SIG-M5 treated with dmso at 0.1 percent for 504 hours (cell line): ENCODE data around the gene ATG2A.

Experiments
- DNase-seq: peaks from one replicate; lab custom pipeline; 2025; ENCODE audit not compliant: unreplicated experiment; lab: John Stamatoyannopoulos, UW

Gene ATG2A

DNA sequence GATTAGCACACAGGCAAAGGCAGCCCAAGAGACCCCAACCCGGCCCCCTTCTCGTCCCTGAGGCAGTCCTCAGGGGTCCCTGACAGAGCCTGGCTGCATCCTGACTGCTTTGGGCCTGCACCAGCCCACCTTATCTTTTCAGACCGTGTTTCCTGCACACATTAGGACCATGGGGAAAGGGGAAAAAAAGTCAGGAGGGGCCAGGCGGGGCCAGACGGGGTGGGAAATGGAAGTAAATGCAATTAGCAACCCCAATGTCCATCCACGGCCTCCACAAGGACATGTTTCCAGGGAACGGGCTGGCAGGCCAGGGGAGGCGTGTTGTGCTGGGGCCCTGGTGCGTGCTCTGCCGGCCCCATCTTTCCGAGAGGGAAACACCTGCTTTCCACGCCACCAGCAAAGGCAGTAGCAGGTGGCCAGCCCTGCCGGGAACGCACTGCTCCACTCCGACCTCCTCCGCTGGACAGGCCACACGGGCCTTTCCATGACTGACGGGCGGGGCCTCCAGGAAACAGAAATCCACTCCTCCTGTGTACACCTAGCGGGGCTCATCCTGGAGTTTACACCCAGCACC is 46.0 kb downstream of the ATG2A start:
- no peak for DNase-seq

DNA sequence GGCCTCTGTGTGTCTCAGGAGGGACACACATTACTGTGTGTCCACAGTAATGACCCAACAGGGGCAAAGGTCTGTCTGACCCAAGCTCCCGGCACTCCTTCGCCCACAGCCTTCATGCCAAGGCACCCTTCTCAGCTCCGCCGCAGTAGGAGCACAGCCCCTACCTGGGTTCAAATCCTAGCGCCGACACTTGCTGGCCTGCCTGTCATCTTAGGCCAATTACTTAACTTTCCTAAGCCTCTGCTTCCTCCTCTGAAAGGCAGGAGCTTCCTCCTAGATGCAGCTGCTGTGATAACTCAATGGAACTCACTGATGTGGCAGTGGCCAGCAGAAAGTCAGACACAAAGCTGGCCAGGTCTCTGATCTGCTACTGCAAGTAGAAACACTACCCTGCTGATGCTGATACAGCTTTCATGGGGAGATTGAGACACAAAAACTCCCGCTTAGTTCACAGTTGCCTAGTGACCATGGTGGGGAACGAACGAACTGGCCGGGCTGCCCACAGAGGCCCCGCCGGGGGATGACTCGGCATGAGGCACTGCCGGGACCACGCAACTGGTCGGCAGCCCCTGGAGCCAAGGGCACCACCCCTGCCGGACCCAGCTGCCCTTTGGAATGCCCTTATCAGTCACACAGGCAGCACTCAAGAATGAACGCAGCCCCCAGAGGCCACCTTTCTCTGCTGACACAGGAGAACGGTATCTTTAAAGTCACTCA is 46.7 kb downstream of the ATG2A start:
- DNase-seq: no peak

DNA sequence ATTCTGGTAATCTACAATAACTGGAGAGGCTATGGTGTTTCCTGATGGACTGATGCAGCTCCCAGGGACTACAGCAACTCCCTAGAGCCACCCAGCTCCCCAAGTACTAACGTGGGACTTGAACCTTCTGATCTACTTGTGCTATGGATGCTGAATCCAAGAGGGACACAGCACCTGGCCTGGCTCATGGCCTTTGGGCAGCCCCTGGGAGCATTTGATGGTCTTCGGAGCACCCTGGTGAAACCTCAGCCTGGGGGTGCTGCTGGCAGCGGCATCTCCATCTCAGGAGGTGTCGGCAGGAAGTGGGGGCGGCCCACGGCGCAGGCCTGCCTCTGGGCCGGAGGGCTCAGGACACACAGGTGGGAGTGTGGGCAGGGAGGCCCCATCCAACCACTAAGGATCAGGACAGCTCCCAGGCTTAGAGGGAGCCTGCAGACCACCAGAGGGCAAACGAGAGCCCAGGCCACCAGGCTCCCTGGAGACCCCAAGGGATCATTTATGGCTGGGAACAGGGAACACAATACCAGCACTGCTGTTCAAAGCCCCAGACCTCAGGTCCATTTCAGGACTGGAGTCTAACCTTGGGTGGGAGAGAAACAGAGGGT is 47.3 kb downstream of the ATG2A start:
- no peak for DNase-seq

DNA sequence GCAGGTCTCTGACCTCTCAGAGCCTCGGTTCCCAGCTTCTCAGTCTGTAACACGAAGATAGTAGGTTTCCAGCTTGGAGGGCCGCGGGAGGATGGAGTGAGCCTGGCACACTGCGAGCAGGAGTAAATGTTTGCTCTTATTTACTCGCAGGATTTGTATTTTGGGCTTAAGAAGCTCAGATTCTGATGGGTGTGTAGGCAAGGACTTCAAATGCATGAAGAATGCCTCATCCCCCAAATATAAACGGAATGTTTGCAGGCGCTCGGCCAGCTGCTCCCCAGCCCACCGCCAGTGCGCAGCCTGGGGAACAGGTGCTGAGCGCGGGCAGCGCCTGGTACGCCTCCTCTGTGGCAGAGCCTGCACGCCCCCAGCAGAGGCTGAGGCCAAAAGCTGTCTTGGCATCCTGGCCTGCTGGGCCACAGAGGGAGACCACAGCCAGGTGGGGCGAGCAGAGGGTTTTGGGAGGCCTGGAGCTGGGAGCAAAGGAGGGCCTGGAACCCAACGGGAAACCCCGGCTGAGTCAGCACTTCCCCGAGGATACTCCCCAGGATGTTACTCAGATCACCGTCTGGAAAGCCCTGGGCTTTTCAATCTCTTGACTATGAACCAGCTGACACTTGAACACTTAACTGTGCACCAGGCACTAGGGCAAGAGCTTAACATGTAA is 48.0 kb downstream of the ATG2A start:
- no peak for DNase-seq

DNA sequence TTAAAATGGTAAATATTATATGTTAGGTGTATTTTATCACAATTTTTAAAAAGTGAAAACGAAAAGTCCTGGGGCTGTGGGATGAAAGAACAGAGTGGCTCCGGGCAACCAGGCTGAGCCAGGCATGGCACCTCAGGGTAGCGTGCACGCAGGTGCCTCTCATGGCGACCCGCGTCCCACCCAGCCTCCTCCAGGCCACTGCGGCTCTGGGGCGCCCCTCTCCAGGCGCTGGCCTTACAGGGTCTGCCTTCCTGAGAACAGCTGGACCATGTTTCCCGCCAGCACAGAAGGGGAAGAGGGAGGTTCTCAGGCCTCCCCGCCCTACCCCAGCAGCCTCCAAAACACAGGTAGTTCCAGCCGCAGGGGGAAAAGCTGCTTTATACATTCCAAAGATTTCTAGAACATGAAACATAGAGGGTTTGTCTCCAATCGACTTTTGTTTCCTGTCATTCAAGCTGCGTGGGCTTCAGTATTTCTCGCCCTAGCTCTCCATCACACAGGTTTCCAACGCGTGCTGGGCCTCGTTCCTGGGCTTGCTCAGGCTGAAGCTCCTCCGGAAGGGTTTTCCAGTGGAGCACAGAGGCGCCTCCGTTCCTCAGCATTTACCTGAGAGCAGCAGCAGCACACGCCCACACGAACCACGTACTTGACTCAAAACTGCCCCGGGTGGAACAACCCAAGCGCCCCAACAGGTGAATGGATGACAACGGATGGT is 49.1 kb downstream of the ATG2A start:
- no peak for DNase-seq

DNA sequence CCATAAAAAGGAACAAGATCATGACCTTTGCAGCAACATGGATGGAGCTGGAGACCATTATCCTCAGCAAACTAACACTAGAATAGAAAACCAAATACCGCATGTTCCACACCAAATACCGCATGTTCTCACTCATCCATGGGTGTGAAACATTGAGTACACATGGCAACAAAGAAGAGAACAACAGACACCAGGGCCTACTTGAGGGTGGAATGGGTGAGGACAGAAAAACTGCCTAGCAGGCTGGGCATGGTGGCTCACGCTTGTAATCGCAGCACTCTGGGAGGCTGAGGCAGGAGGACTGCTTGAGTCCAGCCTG is 50.9 kb downstream of the ATG2A start:
- DNase-seq: no peak

DNA sequence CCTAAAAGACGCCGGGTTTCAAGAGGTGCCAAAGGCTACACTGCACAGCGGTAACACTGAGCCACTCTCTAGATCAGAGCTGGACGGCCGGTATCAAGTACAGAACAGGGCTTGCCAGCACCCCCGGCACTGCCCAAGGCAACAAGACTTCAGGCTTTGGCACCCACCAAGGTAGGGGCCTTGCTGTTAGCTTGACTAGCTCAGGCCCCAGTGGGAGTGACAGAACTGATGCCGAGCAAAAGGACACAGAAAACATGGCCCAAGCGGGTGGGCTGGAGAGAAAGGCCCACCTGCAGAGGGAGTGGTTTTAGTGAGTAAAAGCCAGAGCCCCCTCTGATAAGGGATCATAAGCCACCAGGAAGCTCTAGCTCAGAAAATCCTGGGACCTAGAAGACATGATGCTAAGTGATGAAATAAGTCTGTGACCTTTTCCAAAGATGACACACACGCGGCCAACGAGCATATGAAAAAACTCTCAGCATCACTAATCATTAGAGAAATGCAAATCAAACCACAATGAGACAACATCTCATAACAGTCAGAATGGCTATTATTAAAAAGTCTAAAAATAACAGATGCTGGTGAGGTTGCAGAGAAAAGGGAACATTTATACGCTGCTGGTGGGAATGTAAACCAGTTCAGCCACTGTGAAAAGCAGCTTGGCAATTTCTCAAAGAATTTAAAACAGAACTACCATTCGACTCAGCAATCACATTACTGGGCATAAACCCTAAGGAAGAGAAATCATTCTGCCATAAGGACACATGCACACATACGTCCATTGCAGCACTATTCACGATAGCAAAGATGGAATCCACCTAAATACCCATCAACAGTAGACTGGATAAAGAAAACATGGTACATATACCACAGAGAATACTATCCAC is 51.5 kb downstream of the ATG2A start:
- peak; percentile 28 for DNase-seq

DNA sequence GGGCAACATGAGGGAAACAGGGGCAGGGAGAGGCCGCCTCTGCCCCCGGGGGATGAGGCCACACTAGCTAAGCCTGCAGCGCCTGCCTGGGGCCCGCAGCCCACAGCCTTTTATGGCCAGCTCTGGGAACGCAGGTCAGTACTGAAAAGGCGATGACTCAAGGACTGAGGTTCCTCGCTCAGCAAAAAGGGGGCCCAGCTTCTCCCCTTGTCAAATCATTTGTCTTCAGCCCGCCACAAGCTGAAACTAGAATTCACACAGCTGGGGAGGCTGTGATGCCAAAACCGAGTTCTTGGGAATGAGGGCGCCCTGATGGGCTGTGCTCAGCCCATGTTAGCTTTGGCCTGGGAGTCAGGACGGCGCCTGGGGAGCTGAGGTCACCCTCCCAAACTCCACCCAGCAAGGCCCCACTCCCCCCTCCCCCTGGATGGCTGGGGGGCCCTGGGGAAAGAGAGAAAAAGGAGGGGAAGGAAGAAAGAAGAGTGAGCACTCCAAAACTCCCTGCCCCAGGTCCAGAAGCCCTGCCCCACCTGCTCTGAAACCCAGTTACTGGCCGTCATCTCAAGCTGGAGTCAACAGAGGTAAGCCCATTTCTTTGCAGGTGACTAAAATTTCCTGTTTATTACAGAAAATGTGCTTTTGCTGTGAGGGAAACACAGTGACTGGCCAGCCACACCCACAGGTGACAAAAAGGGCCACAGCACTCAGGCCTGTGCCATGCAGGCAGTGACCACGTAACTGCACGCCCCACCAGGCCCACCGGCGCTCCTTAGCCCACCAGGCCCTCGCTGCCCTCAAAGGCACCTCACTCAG is 52.3 kb downstream of the ATG2A start:
- peak; percentile 43 for DNase-seq

DNA sequence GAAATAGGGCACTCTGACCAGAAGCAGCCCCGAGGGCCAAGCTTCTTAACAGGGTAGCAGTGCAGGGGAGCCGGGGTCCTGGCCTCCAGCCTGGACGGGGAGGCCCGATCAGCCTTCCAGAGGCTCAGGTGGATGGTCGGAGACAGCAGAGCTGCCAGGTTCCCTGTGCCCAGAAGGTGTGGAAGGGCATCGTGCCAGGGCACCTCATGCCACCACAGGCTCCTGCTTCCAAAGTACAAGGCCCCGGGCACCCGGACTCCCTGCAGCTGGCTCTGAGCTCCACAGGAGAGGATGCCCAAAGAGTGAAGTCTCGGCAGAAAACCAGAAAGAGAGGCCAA is 52.9 kb downstream of the ATG2A start:
- DNase-seq: no peak

DNA sequence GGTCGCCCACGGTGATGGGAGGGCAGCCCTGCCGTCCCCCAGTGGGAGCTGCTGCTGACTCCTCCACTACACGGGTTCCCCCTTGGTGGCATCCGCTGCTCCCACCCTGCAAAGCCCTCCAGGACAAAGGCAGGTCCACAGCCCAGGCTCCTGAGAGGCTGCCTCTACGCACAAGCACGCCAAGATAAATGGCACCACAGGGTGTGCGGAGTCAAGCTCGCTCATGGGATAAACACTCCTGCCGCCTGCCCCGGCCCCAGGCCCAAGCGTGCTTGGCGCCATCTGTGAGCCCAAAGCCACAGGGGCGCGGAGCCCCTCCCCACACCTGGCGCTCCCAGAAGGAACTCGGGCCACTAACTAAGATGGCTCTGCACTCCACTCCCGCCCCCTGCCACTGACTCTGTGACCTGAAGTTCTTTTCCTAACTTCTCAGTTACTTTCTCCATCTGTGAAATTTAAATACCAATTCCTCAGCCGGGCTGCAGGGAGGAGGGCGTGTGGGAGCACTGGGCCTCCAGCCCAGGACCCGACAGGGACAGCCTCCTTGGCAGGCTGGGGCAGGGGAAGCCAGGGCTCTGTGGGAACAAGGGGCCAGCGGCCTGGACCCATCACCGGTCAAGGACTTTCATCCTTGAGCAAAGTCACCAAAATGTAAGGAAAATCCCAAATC is 53.5 kb downstream of the ATG2A start:
- no peak for DNase-seq

DNA sequence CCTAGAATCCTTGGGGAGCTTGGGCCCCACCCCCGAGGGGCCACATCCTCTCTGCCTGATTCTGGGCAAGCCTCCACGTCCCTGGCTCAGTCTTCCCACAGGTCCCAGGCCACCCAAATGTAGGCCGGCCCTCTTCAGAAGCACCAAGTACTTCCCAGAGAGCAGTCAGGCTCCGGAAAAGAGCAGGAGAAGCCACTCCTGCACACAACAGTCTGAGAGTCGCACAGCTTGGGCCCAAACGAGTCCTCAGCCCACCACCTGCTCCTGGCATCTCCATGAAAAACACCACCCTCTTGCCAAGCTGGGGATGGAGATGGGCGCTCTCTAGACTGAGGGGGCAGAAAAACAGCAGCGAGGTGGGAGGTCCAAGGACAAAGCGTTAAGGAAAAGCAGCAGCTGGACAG is 54.0 kb downstream of the ATG2A start:
- no peak for DNase-seq

DNA sequence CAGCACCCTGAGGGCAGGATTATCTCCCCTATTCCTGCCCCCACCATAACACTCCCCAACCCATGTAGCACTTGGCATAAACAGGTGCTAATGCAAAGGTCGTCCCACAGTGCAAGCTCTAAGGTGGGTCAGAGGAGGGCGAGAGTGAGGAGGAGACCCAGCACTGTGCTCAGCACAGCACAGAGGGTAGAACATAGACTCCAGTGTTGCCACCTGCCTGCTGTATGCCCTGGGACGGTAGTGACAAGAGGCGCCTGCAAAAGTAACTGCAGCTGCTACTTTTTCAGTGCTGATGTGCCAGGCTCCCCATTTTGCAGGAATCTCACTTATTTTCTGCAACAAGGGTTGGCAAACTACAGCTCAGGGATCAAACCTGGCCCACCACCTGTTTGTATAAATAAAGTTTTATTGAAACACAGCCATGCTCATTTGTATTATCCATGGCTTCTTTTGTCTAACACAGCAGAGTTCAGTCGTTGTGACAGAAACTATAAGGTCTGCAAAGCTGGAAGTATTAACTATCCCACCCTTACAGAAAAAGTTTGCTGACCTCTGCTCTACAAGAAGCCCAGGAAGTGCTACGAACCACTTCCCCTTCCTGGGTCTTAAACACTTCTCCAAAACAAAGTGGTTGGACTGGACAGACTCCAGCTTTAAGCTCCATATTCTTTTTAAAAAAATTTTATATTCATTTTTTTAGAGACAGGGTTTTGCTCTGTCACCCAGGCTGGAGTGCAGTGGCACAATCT is 55.6 kb downstream of the ATG2A start:
- peak; percentile 76 for DNase-seq

DNA sequence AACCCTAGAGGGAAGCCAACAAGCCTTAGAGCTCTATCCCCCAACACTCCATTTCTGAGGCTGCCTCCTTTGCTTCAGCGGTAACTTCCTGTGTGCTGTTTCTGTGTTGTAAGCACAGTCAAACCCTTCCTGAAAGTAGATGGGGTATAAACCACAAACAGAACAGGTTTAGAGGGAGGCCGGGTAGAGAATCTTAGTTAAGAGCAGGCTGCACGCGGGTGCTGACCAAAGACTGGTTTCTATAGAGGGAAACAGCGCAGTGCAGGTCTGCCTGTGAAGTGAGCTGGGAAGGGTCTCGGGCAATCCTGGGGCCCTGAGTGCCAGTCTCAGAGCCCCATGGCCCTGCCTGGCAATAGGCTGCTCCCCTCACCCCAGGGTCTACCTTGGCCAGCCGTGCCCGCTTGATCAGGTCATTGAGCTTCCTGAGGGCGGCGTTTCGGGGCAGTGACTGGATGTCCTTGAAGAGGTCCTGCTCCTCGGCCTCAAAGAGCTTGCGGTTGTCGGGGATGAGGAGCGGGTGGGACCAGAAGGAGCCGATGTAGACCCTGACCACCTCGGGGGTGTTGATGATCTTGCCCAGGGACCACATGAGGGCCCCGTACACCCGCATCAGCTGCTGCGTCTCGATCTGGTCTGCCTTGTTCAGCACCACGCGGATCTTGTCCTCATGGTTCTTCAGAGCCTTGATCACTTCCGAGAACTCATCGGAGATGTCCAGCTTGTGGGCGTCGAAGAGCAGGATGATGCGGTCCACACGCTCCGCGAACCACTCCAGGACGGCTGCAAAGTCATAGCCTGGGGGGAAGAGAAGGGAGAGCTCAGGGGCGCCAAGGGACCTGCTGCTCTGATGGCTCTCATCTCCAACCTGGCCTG is 57.2 kb downstream of the ATG2A start:
- DNase-seq: peak; percentile 89

DNA sequence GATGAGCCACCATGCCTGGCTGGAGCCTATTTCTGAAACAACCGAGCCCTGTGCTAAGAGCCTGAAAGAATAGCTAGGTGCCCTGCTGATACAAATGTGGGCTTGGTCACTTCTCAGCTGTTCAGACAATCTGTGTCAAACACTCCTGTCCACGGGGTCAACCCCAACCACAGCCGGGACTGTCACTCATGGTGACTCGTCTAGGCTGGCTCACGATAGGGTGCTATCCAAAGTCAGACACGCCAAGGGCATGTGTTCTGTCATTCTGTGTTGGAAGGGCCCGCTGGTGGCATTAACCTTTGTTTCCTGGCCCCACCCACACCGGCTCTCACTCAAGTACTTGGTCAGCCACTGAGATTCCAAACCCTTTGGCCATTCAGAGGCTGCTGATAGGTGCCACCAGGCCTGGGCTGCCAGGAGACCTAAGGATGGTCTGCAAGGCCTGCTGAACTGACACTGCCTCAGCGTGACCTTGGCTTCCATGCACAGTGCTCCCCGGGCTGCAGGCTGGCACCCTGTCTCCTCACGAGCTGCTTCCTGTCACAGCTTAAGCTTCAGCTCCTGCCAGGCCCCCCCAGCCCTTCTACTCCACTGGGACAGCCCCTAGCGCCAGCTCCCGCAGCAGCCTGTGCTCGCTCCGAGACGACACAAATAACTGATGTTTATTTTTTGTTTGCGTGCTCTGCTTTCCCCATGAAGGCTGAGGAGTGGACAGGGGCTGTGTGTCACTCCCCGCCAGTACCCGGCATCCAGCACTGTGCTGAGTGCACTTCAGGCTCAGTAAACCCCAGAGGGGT is 58.3 kb downstream of the ATG2A start:
- no peak for DNase-seq

DNA sequence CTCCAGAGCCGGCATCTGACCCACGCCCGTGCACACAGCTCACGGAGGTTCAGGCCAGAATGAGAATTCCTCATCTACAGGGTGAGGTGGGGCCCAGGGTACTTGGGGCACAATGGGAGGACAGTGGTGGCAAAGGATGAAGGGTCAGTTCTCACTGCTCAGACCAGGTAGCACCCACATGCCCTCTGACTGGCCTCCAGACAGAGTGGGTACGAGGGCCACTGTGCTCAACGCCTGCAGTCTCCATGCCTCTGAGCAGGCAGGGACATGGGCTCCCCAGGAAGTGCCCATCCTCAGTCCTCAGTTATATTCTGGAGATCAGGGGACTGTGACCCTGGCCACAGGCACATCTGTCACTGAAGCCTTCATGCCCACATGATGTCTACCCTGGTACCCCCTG is 59.5 kb downstream of the ATG2A start:
- no peak for DNase-seq

DNA sequence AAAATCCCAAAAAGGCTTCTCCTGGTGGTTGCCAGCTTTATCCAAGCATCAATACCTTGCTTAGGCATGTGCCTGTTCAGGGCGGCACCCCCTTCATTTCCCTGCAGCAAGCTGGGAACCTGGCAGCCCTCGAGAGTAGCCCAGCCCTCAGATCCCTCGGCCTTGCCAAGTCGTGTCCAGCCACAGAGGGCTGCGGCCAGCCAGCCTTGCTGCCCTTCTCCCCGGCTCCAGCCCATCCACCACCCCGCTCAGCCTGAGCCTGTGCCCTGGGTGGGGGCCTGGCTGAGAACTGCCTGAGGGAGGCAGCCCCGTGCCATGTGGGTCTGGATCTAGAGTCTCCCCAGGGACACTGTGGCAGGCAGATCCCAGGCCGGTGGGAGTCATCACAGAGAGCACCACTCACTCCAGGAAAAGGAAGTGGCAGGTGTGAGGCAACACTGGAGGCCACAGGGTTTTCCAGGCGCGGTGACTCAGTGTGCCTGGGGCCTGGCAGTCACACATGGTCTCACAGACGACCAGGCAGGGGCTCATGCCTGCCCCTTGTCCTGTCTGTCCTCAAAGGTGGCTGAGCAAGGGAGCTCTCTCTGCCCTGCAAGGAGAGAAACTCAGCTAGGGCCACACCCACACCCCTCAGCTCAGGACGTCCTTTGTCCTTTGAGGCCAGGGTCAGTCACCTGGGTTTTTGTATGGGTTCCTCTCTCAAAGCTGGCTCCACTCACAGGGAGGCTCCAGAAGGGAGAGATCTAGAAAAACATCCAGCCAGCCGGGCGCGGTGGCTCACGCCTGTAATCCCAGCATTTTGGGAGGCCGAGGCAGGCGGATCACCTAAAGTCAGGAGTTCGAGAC is 60.4 kb downstream of the ATG2A start:
- peak; percentile 71 for DNase-seq
